ENCODE results near the gene CORO1C.
"Not testable (repeated sequence)": the region's sequence is repeated elsewhere in the genome, so short reads cannot be mapped to it uniquely, and the experiment has no call there.

Gene CORO1C

DNA sequence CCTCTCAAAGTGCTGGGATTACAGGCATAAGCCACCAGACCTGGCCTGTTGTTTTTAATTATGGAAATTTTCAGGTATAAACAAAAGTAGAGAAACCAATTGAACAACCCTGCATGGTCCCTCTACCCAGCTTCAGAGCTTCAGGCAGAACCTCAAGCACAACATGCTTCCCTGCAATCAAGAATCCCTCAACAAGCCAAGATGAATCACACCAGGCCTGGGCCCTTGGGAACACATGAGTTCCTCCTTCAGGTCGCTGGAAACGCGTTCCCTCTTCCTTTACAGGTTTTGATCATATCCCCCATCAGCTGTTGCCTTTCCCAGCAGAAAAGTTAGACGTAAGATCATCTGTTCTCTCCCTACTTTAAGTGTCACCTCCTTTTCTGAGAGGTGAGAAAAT, 20.5 kb upstream of the CORO1C start:
- TF ChIP-seq, protein P1, sequence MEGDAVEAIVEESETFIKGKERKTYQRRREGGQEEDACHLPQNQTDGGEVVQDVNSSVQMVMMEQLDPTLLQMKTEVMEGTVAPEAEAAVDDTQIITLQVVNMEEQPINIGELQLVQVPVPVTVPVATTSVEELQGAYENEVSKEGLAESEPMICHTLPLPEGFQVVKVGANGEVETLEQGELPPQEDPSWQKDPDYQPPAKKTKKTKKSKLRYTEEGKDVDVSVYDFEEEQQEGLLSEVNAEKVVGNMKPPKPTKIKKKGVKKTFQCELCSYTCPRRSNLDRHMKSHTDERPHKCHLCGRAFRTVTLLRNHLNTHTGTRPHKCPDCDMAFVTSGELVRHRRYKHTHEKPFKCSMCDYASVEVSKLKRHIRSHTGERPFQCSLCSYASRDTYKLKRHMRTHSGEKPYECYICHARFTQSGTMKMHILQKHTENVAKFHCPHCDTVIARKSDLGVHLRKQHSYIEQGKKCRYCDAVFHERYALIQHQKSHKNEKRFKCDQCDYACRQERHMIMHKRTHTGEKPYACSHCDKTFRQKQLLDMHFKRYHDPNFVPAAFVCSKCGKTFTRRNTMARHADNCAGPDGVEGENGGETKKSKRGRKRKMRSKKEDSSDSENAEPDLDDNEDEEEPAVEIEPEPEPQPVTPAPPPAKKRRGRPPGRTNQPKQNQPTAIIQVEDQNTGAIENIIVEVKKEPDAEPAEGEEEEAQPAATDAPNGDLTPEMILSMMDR (IDR thresholded peaks at IDR 0.05; ENCODE audit: low read depth, low read length) = no peak
- Histone ChIP-seq H3K4me3 (ENCODE audit: low read depth, low read length) (no peak overlapping the region), H3K9me3 (ENCODE audit: severe bottlenecking) (no peaks in the 10 kb centered on the region), H3K36me3 (no peaks in the 10 kb centered on the region), H3K27ac (peak overlapping the region; percentile 32; the same call in 1 of the 2 replicates), H3K27me3 (ENCODE audit: insufficient read depth, low read depth, severe bottlenecking) (no peaks in the 10 kb centered on the region)
- no peak for DNase-seq

DNA sequence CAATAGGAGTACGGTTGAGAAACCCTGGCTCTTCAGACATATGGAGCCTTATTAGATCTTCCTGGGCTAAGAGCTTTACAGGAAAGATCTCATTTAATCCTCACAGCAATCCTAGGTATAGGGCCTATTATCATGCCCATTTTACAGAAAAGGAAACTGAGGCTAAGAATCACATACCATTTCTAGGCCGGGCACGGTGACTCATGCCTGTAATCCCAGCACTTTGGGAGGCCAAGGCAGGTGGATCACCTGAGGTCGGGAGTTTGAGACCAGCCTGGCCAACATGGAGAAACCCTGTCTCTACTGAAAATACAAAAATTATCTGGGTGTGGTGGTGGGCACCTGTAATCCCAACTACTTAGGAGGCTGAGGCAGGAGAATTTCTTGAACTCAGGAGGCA, 19.7 kb upstream of the CORO1C start:
- not testable (repeated sequence) for H3K9me3 ChIP-seq (ENCODE audit: severe bottlenecking); DNase-seq; H3K36me3 ChIP-seq; H3K27ac ChIP-seq; H3K27me3 ChIP-seq (ENCODE audit: insufficient read depth, low read depth, severe bottlenecking); H3K4me3 ChIP-seq (ENCODE audit: low read depth, low read length)

- Histone ChIP-seq H3K27me3 (ENCODE audit: insufficient read depth, low read depth, severe bottlenecking) (no peaks in the 10 kb centered on the region), H3K9me3 (ENCODE audit: severe bottlenecking) (no peaks in the 10 kb centered on the region), H3K36me3 (no peaks in the 10 kb centered on the region), H3K4me3 (ENCODE audit: low read depth, low read length) (no peak overlapping the region), H3K27ac (no peak overlapping the region)
- no peak for DNase-seq
- TF ChIP-seq, protein P1 (IDR thresholded peaks at IDR 0.05; ENCODE audit: low read depth, low read length) = no peak
Measured at GRCh38 chr12:108750526-108750925, 19.2 kb upstream of the CORO1C start.

- Histone ChIP-seq H3K9me3 (ENCODE audit: severe bottlenecking) (no peaks in the 10 kb centered on the region), H3K4me3 (ENCODE audit: low read depth, low read length) (no peak overlapping the region), H3K27ac (no peak overlapping the region), H3K27me3 (ENCODE audit: insufficient read depth, low read depth, severe bottlenecking) (no peaks in the 10 kb centered on the region), H3K36me3 (no peaks in the 10 kb centered on the region)
- DNase-seq = no peak
- TF ChIP-seq, protein P1 (IDR thresholded peaks at IDR 0.05; ENCODE audit: low read depth, low read length) = no peak
Measured at GRCh38 chr12:108747563-108747962, 16.2 kb upstream of the CORO1C start.

DNA sequence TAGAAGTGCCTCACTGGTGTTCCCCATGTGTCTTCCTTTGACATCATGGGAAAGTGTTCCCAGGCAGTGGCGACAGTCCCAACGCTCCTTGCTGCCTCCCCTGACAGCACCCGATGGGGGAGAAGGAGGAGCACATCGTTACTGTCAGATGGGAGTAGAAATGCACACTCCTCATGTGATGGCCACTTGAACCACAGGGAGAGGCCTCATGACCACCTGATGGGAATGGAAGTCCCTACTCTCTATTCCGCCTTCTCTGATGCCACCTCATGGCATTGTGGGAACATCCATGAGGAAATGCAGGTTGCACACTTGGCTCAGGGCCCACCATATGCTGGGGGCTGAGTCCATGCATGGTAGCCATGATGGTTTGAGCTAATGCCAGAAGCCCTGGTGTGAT, 14.3 kb upstream of the CORO1C start:
- TF ChIP-seq, protein P1 (IDR thresholded peaks at IDR 0.05; ENCODE audit: low read depth, low read length) = no peak
- Histone ChIP-seq H3K4me3 (ENCODE audit: low read depth, low read length) (no peak overlapping the region), H3K27me3 (ENCODE audit: insufficient read depth, low read depth, severe bottlenecking) (no peaks in the 10 kb centered on the region), H3K27ac (no peak overlapping the region), H3K9me3 (ENCODE audit: severe bottlenecking) (no peaks in the 10 kb centered on the region), H3K36me3 (no peaks in the 10 kb centered on the region)
- no peak for DNase-seq

GRCh38 chr12:108744021-108744897, 12.9 kb upstream of the CORO1C start:
- H3K27me3 ChIP-seq (ENCODE audit: insufficient read depth, low read depth, severe bottlenecking) = no peaks in the 10 kb centered on the region
- TF ChIP-seq, protein P1 (IDR thresholded peaks at IDR 0.05; ENCODE audit: low read depth, low read length) = no peak
- no peak for DNase-seq

More at GRCh38 chr12:108744021-108744897, 12.9 kb upstream of the CORO1C start:
- Histone ChIP-seq H3K36me3 (no peaks in the 10 kb centered on the region), H3K27ac (no peak overlapping the region), H3K4me3 (ENCODE audit: low read depth, low read length) (no peak overlapping the region), H3K9me3 (ENCODE audit: severe bottlenecking) (no peaks in the 10 kb centered on the region)

All from WERI-Rb-1 (cell line).